ENCODE results near the gene FYCO1. TPM values are rescaled to one million over a fixed set of nuclear protein-coding genes. Genes with fewer than 3 reads are reported as not detected.

FYCO1 gene
- total and polyA plus RNA-seq, 2 experiments from 2014 or later, result 6.2 to 13.4 TPM

DNA sequence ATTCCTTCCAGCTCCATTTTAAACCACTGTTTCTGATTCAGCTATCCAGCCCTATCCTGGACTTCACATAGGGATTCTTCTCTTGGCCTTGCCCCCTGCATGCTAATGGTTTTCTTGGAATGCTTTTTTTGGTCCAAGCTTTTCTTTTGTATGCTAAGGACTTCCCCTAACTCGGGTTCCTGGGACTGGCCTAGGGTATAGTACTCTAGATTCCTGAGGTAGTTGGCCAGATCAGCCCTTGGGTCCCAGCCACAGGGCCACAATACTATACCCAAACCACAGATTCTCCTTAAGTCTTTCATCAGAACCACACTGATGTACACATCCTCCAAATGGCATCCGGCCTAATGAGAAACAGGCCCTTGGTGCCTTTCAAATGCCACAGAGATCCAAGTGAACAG lies 2.8 kb downstream of the FYCO1 start:
- Histone ChIP-seq H3K9me3 (ENCODE audit: low read depth) (no peaks in the 10 kb centered on the region), H3K4me2 (ENCODE audit: unreplicated experiment) (peak overlapping the region; percentile 33), H2AFZ (no peak overlapping the region), H3K36me3 (ENCODE audit: low read depth) (no peaks in the 10 kb centered on the region), H3F3A (ENCODE audit: insufficient read depth) (peaks cover 38% of the 10 kb centered on the region), H3K4me1 (ENCODE audit: insufficient read depth) (peaks cover 36% of the 10 kb centered on the region), H3K9ac (no peak overlapping the region), H3K9me2 (ENCODE audit: insufficient read depth) (no peaks in the 10 kb centered on the region), H3K79me2 (ENCODE audit: insufficient read depth) (no peaks in the 10 kb centered on the region), H4K20me1 (ENCODE audit: insufficient read depth) (no peaks in the 10 kb centered on the region), H3K27ac (peak overlapping the region; percentile 24), H3K27me3 (replicated peaks; ENCODE audit: insufficient read depth) (no peaks in the 10 kb centered on the region), H3K4me3 (no peak overlapping the region)
- in situ Hi-C loops (cut with MboI), result no loop called here
- DNase-seq, result peak; percentile 82
- TF ChIP-seq EZH2 (IDR thresholded peaks at IDR 0.05; ENCODE audit: insufficient read depth, poor library complexity, severe bottlenecking) (no peak), EZH2phosphoT487 (IDR thresholded peaks at IDR 0.05; ENCODE audit: insufficient read depth, low read depth) (no peak)
- 12 to 16% methylated on average over 2 of the region's 2 CpGs for WGBS, 2 experiments (ENCODE audit: low coverage in 1 of 2, low lambda C conversion rate in 2 of 2, missing lambda C conversion rate in 2 of 2)

DNA sequence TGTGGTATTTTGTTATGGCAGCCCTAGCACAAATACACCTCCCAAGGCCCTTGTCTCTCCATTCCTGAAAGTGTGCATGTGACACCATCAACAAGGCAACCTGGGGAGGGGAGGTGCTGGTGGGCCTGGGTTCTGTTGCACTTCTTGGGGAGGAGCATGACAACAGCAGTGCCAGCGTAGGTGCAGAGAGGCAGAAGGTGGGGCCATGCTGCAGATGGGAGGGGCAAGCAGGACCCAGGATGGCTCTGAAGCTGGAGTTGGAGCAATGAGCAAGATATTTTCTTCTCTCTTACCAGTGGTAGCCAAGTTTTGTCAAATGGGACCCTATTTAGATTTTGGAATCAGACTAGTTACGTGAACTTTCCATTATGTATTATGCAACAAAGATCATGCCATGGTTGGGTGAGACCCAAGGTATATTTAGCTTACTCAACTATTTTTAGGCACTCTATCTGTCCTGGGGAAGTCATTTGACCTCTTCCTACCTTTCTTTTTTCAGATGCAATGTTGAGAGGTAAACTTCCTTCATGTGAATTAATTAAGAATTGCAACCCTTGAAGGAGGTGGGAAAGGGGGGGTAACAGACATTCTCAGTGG lies 3.4 kb downstream of the FYCO1 start:
- Histone ChIP-seq H3K79me2 (ENCODE audit: insufficient read depth) (no peaks in the 10 kb centered on the region), H4K20me1 (ENCODE audit: insufficient read depth) (no peaks in the 10 kb centered on the region), H3K4me2 (ENCODE audit: unreplicated experiment) (no peak overlapping the region), H3K9me3 (ENCODE audit: low read depth) (no peaks in the 10 kb centered on the region), H3K27me3 (replicated peaks; ENCODE audit: insufficient read depth) (no peaks in the 10 kb centered on the region), H2AFZ (no peak overlapping the region), H3F3A (ENCODE audit: insufficient read depth) (peaks cover 41% of the 10 kb centered on the region), H3K9ac (no peak overlapping the region), H3K27ac (peak overlapping the region; percentile 24), H3K9me2 (ENCODE audit: insufficient read depth) (no peaks in the 10 kb centered on the region), H3K36me3 (ENCODE audit: low read depth) (no peaks in the 10 kb centered on the region), H3K4me1 (ENCODE audit: insufficient read depth) (peaks cover 42% of the 10 kb centered on the region), H3K4me3 (no peak overlapping the region)
- TF ChIP-seq EZH2phosphoT487 (IDR thresholded peaks at IDR 0.05; ENCODE audit: insufficient read depth, low read depth), result no peak
- in situ Hi-C loops (cut with MboI), result no loop called here
- DNase-seq, result peak; percentile 26
- 91 to 92% methylated on average over 2 of the region's 2 CpGs for WGBS, 2 experiments (ENCODE audit: low coverage in 1 of 2, low lambda C conversion rate in 2 of 2, missing lambda C conversion rate in 2 of 2)

DNA sequence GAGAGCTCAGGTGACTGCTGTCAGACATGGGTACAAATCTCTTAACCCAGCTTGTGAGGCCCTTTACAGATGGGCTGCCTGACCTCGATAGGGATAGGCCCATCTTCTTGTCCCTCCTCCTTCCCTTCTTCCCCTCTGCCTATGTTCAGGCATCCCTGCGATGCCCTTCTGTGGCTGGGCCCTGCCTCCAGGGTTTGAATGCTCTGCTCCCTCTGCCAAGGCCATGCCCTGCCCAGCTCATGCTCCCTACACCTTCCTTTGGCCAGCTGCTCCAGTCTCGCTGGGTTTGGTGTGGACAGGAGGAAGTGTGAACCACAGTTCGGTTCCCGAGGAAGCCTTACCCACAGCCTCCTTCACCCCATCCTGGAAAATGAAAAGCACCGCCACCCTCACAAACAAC lies 4.3 kb downstream of the FYCO1 start:
- Histone ChIP-seq H3K27me3 (replicated peaks; ENCODE audit: insufficient read depth) (no peaks in the 10 kb centered on the region), H4K20me1 (ENCODE audit: insufficient read depth) (no peaks in the 10 kb centered on the region), H3K79me2 (ENCODE audit: insufficient read depth) (no peaks in the 10 kb centered on the region), H3F3A (ENCODE audit: insufficient read depth) (peaks cover 50% of the 10 kb centered on the region), H3K27ac (no peak overlapping the region), H3K9me2 (ENCODE audit: insufficient read depth) (no peaks in the 10 kb centered on the region), H3K9me3 (ENCODE audit: low read depth) (no peaks in the 10 kb centered on the region), H3K4me1 (ENCODE audit: insufficient read depth) (peaks cover 51% of the 10 kb centered on the region), H3K4me3 (no peak overlapping the region), H2AFZ (no peak overlapping the region), H3K36me3 (ENCODE audit: low read depth) (no peaks in the 10 kb centered on the region), H3K4me2 (ENCODE audit: unreplicated experiment) (no peak overlapping the region), H3K9ac (no peak overlapping the region)
- DNase-seq, result no peak
- in situ Hi-C loops (cut with MboI), result no loop called here
- TF ChIP-seq EZH2phosphoT487 (IDR thresholded peaks at IDR 0.05; ENCODE audit: insufficient read depth, low read depth) (no peak), EZH2 (IDR thresholded peaks at IDR 0.05; ENCODE audit: insufficient read depth, poor library complexity, severe bottlenecking) (no peak)
- 85 to 88% methylated on average over 6 of the region's 6 CpGs for WGBS, 2 experiments (ENCODE audit: low coverage in 1 of 2, low lambda C conversion rate in 2 of 2, missing lambda C conversion rate in 2 of 2)

DNA sequence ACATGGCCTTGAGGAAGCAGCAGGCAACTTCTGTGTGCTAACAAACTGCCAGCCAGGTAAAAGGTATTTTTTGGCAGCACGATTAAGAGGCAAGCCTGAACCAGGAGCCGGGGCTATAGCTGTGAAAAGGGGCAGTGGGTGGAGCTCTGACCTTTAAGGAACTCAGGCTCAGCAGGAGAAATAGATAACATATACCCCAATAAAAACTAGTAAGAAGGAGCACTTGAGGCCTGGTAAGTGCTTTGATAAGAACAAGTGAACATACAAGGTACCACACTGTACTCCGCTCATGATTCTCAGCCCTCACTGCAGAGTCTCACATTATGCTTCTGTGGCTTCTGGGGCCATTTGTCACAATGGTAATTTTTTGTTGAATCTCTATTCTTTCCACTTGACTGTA lies 5.4 kb downstream of the FYCO1 start:
- H3K4me3 ChIP-seq, result no peak overlapping the region
- H3K9ac ChIP-seq, result no peak overlapping the region
- H2AFZ ChIP-seq, result no peak overlapping the region
- DNase-seq, result no peak
- peaks cover 62% of the 10 kb centered on the region for H3K4me1 ChIP-seq (ENCODE audit: insufficient read depth)
- no peak overlapping the region for H3K4me2 ChIP-seq (ENCODE audit: unreplicated experiment)
- in situ Hi-C loops (cut with MboI), result no loop called here
- H3K9me2 ChIP-seq (ENCODE audit: insufficient read depth), result no peaks in the 10 kb centered on the region
- H3K79me2 ChIP-seq (ENCODE audit: insufficient read depth), result no peaks in the 10 kb centered on the region
- H3K27me3 ChIP-seq (replicated peaks; ENCODE audit: insufficient read depth), result no peaks in the 10 kb centered on the region
- H3K36me3 ChIP-seq (ENCODE audit: low read depth), result no peaks in the 10 kb centered on the region
- H3F3A ChIP-seq (ENCODE audit: insufficient read depth), result peaks cover 62% of the 10 kb centered on the region
- 91 to 98% methylated on average over 3 of the region's 3 CpGs for WGBS, 2 experiments (ENCODE audit: low coverage in 1 of 2, low lambda C conversion rate in 2 of 2, missing lambda C conversion rate in 2 of 2)
- TF ChIP-seq EZH2 (IDR thresholded peaks at IDR 0.05; ENCODE audit: insufficient read depth, poor library complexity, severe bottlenecking) (no peak), EZH2phosphoT487 (IDR thresholded peaks at IDR 0.05; ENCODE audit: insufficient read depth, low read depth) (no peak)
- no peaks in the 10 kb centered on the region for H3K9me3 ChIP-seq (ENCODE audit: low read depth)
- H4K20me1 ChIP-seq (ENCODE audit: insufficient read depth), result no peaks in the 10 kb centered on the region
- H3K27ac ChIP-seq, result no peak overlapping the region

DNA sequence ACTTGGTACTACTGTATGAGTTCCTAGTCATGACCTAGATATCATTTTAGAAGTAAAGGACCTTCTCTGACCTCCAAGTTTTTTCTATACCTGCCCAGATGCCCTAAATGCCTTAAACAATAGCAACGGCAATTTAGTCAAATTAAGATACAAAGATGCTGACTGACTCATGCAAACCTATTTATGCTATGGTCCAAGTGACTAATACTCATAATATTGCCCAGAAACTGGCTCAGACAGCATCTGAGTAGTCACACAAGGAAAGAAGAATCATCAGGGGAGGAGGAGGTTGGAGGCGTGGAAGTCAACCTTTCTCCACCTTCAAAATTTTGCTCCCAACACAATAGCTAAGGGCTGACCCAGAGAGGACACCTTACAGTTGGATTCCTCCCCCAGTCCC lies 6.8 kb downstream of the FYCO1 start:
- peaks cover 62% of the 10 kb centered on the region for H3K4me1 ChIP-seq (ENCODE audit: insufficient read depth)
- WGBS, 2 experiments (ENCODE audit: low coverage in 1 of 2, low lambda C conversion rate in 2 of 2, missing lambda C conversion rate in 2 of 2), result 2 to 4% methylated on average over 2 of the region's 2 CpGs

More for the DNA sequence above, 6.8 kb downstream of the FYCO1 start:
- H3K9me3 ChIP-seq (ENCODE audit: low read depth), result no peaks in the 10 kb centered on the region
- no peaks in the 10 kb centered on the region for H3K27me3 ChIP-seq (replicated peaks; ENCODE audit: insufficient read depth)
- H3K36me3 ChIP-seq (ENCODE audit: low read depth), result no peaks in the 10 kb centered on the region
- peak; percentile 96 for DNase-seq
- no peaks in the 10 kb centered on the region for H3K9me2 ChIP-seq (ENCODE audit: insufficient read depth)
- H3F3A ChIP-seq (ENCODE audit: insufficient read depth), result peaks cover 60% of the 10 kb centered on the region
- TF ChIP-seq EZH2phosphoT487 (IDR thresholded peaks at IDR 0.05; ENCODE audit: insufficient read depth, low read depth), result no peak
- TF ChIP-seq EZH2 (IDR thresholded peaks at IDR 0.05; ENCODE audit: insufficient read depth, poor library complexity, severe bottlenecking), result no peak
- H3K27ac ChIP-seq, result peak overlapping the region; percentile 77
- peak overlapping the region; percentile 52 for H3K9ac ChIP-seq
- H4K20me1 ChIP-seq (ENCODE audit: insufficient read depth), result no peaks in the 10 kb centered on the region
- H3K4me2 ChIP-seq (ENCODE audit: unreplicated experiment), result peak overlapping the region; percentile 57
- no peaks in the 10 kb centered on the region for H3K79me2 ChIP-seq (ENCODE audit: insufficient read depth)
- no peak overlapping the region for H3K4me3 ChIP-seq
- no peak overlapping the region for H2AFZ ChIP-seq
- in situ Hi-C loops (cut with MboI), result no loop called here
